OCI-LY1 (cell line): ENCODE measurements around the gene GFRA4.

Source experiments
- CTCF ChIP-seq: fragments of 200-600 bp; sonication (generic), shearing (Covaris generic); IDR thresholded peaks from 2 replicates; pipeline ENCODE4 v1.5.1; 2017; ENCODE audit warnings: mild to moderate bottlenecking, antibody characterized with exemption, low read length, moderate library complexity, mixed read lengths
- EZH2 ChIP-seq: fragments of 200-600 bp; sonication (generic), shearing (Covaris generic); IDR thresholded peaks from 2 replicates; pipeline ENCODE4 v1.8.0; 2017; ENCODE audit warnings: borderline replicate concordance, mixed run types, mild to moderate bottlenecking, antibody characterized with exemption, low read length, moderate library complexity, mixed read lengths

GRCh38 chr20:3680701-3681351 lies 17.6 kb upstream of the GFRA4 start:
- TF ChIP-seq CTCF, result no peak
- no peak for TF ChIP-seq EZH2
